Tibial artery (tissue), 4 donors: ENCODE data around the gene SNX5.
A peak's percentile ranks its signal among the peaks of the same experiment; 100 is the strongest.

ENCODE experiments used
- DNase-seq, 2 donors: peaks; one replicate each; pipeline ENCODE4 v3.0.0-alpha.2; 2019
- H3K27ac ChIP-seq, 2 donors: fragments of 200-600 bp; sonication (generic) in 1 of 2; 1 replicate in 1 of 2; 2 replicates in 1 of 2; pipeline ENCODE4 v1.5.1; 2018 to 2019; ENCODE audit warnings: mild to moderate bottlenecking in 1 of 2
- H3K27me3 ChIP-seq, 2 donors: fragments of 200-600 bp; sonication (generic) in 1 of 2; one replicate each; pipeline versions ENCODE4 v1.5.1 to v1.6.0; 2016 to 2019
- H3K36me3 ChIP-seq, 3 donors: fragments of 200-600 bp; sonication (generic) in 2 of 3; one replicate each; pipeline ENCODE4 v1.5.1; 2016 to 2019; ENCODE audit warnings: mild to moderate bottlenecking in 2 of 3
- H3K4me1 ChIP-seq, 4 donors: fragments of 200-600 bp; sonication (generic) in 2 of 4; 1 replicate in 3 of 4; 2 replicates in 1 of 4; pipeline ENCODE4 v1.5.1; 2016 to 2019
- H3K4me3 ChIP-seq, 2 donors: fragments of 200-600 bp; sonication (generic) in 1 of 2; 1 replicate in 1 of 2; 2 replicates in 1 of 2; pipeline ENCODE4 v1.5.1; 2018 to 2019; ENCODE audit warnings: mild to moderate bottlenecking in 2 of 2
- H3K9me3 ChIP-seq, 3 donors: fragments of 200-600 bp; sonication (generic) in 1 of 3; one replicate each; pipeline ENCODE4 v1.5.1; 2016 to 2019
- CTCF ChIP-seq, 2 experiments: fragments of 200-600 bp in 1 of 2; fragments of 450-650 bp in 1 of 2; IDR thresholded peaks; one replicate each; pipeline ENCODE4 v1.5.1; 2017 to 2019; ENCODE audit warnings: antibody characterized with exemption in 2 of 2, mild to moderate bottlenecking in 1 of 2, moderate library complexity in 1 of 2
- intact Hi-C: fragments of 100-400 bp; cut with DNase I; formaldehyde crosslinking; loops from one replicate; pipeline ENCODE4 v1.15.0; 2023; ENCODE audit warnings: low total_unique reads

SNX5 gene

GRCh38 chr20:17999566-17999965 lies 31.0 kb upstream of the SNX5 start:
- no peak for TF ChIP-seq CTCF (IDR thresholded peaks at IDR 0.05)
- H3K36me3 ChIP-seq = no peaks in the 10 kb centered on the region
- no peak overlapping the region for H3K4me3 ChIP-seq
- H3K4me1 ChIP-seq = peaks cover 0 to 10% (median 2%) of the 10 kb centered on the region in 4 donors
- no peaks in the 10 kb centered on the region for H3K27me3 ChIP-seq
- intact Hi-C loops = loop anchor here (10.0 kb wide), 1 partner anchor 495 kb away; no protein-coding TSS in a partner anchor
- H3K27ac ChIP-seq = no peak overlapping the region
- no peaks in the 10 kb centered on the region for H3K9me3 ChIP-seq
- no peak for DNase-seq

- Histone ChIP-seq H3K4me3 (no peak overlapping the region), H3K27ac (no peak overlapping the region), H3K4me1 (peaks cover 0 to 10% (median 2%) of the 10 kb centered on the region in 4 donors), H3K9me3 (no peaks in the 10 kb centered on the region), H3K27me3 (no peaks in the 10 kb centered on the region), H3K36me3 (no peaks in the 10 kb centered on the region)
- TF ChIP-seq CTCF (IDR thresholded peaks at IDR 0.05) = no peak
- DNase-seq = no peak
- intact Hi-C loops = loop anchor here (10.0 kb wide), 1 partner anchor 494 kb away; no protein-coding TSS in a partner anchor
These were observed 29.9 kb upstream of the SNX5 start for GRCh38 chr20:17998446-17998845.

GRCh38 chr20:17995967-17996819 lies 27.6 kb upstream of the SNX5 start:
- H3K4me1 ChIP-seq = peaks cover 0 to 8% (median 2%) of the 10 kb centered on the region in 4 donors
- H3K36me3 ChIP-seq = peaks cover 0 to 5% (median 0%) of the 10 kb centered on the region in 3 donors
- intact Hi-C loops = loop anchor here (10.0 kb wide), 1 partner anchor 491 kb away; no protein-coding TSS in a partner anchor
- no peaks in the 10 kb centered on the region for H3K9me3 ChIP-seq
- H3K4me3 ChIP-seq = no peak overlapping the region
- no peaks in the 10 kb centered on the region for H3K27me3 ChIP-seq
- DNase-seq = no peak
- H3K27ac ChIP-seq = no peak overlapping the region
- peak; percentile 91 to 96 for TF ChIP-seq CTCF (IDR thresholded peaks at IDR 0.05)

- Histone ChIP-seq H3K4me1 (peaks cover 0 to 8% (median 2%) of the 10 kb centered on the region in 4 donors), H3K9me3 (no peaks in the 10 kb centered on the region), H3K36me3 (peaks cover 0 to 30% (median 7%) of the 10 kb centered on the region in 3 donors), H3K27me3 (no peaks in the 10 kb centered on the region), H3K27ac (no peak overlapping the region), H3K4me3 (no peak overlapping the region)
- no peak for DNase-seq
- intact Hi-C loops = loop anchor here (10.0 kb wide), 1 partner anchor 489 kb away; no protein-coding TSS in a partner anchor
- no peak for TF ChIP-seq CTCF (IDR thresholded peaks at IDR 0.05)
These were observed 25.0 kb upstream of the SNX5 start for GRCh38 chr20:17993546-17993945.

GRCh38 chr20:17992847-17993513 lies 24.4 kb upstream of the SNX5 start:
- Histone ChIP-seq H3K27ac (no peak overlapping the region), H3K36me3 (peaks cover 4 to 35% (median 7%) of the 10 kb centered on the region in 3 donors), H3K4me1 (peaks cover 0 to 8% (median 2%) of the 10 kb centered on the region in 4 donors), H3K4me3 (no peak overlapping the region), H3K27me3 (no peaks in the 10 kb centered on the region), H3K9me3 (no peaks in the 10 kb centered on the region)
- intact Hi-C loops = loop anchor here (10.0 kb wide), 1 partner anchor 488 kb away; no protein-coding TSS in a partner anchor
- no peak for TF ChIP-seq CTCF (IDR thresholded peaks at IDR 0.05)
- DNase-seq = no peak
